Measurements from ENCODE around the gene PRDM16.

PRDM16 gene

GRCh38 chr1:3429766-3430165 lies 360.8 kb downstream of the PRDM16 start:
- no peak for DNase-seq

GRCh38 chr1:3430406-3430805 lies 361.4 kb downstream of the PRDM16 start:
- no peak for DNase-seq

GRCh38 chr1:3430820-3431219 lies 361.8 kb downstream of the PRDM16 start:
- DNase-seq = no peak

DNA sequence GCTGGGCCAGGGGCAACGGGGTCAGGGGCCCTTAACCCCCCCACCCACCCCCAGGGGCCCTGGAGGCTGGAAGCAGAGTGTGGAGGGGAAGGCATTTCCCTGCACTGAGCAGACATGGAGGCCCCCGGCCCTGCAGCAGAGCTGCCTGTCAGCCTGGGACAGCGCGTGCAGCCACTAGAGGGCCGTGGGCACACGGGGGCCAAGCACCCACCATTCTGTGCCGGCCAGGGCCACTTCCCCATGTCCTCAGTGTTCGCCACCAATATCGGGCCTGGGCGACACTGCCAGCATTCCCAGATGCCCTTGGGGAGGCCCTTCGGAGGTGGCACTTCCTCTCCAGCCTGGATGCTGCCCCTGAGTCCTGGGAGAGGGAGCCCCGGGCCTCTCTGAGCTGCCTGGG lies 362.3 kb downstream of the PRDM16 start:
- DNase-seq = no peak

- no peak for DNase-seq
Measured at GRCh38 chr1:3431686-3432085, 362.7 kb downstream of the PRDM16 start.

DNA sequence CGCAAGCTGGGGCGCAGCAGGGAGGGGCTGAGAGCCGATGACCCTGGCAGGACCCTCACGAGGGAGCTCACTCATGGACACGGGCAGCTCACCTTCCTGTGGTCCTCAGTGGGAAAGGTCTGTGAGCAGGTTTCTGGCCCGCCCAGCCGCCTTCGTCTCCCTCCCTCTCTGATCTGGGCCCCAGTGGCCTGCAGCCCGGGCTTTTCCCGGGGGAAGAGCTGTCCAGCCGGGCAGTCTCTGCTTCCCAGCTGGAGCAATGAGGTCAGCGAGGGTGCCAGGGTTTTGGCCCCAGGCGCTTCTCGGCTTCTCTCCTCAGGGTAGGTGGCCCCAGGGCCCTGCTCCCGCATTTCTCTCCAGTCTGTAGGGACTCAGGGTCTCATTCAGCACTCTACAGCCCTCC lies 363.3 kb downstream of the PRDM16 start:
- DNase-seq = no peak

DNA sequence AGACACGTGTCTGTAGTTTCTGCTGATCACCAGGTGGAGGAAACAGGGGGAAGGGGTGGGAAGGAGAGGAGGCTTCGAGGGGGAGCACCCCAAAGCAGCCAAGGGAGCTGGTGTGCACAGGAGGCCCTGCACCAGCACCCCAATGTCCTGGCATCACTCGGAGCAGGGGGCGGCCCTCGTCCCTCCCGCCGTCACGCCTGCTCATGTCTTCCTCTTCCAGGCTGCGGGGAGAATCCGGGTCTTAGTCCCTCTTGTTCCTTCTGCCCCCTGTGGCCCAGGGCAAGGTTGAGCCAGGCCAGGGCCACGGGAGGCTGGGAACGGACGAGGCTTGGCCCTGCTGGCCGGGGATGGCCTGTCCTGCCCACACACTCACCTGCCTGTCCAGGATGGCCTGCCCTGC lies 364.1 kb downstream of the PRDM16 start:
- no peak for DNase-seq

GRCh38 chr1:3433596-3434320 lies 364.8 kb downstream of the PRDM16 start:
- no peak for DNase-seq

DNA sequence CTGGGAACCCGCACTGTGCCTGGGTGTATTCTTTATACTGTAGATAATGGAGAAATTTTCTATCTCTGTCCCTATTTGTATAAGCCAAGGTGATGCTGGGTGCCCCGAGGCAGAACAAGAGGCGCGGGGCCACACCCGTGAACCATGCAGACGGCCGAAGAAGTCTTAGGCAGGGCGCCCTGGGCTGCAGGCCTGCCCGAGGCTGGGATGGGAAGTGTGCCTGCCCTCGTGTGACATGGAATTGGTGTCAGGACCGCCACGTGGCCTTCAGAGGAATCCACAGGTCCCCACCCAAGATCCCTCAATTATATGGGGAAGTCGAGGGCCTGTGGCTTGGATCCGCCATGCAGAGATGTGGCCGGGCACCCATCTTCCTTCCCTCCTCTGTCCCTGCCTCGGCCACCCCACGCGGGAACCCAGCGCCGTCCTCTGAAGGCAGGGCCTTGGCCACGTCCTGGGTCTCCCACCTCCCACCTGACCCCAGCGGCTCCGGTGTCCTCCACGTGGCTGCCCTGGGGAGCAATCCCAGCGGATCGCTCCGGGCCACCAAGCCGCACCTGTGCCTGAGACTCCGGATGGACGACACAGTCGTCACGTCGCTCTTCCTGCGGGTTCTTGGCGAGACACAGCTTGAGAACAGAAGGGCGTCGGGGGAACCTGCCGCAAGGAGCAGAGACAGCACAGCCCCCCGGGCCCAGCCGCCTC lies 365.6 kb downstream of the PRDM16 start:
- no peak for DNase-seq

GRCh38 chr1:3435666-3436065 lies 366.7 kb downstream of the PRDM16 start:
- DNase-seq = no peak

GRCh38 chr1:3436451-3436850 lies 367.4 kb downstream of the PRDM16 start:
- no peak for DNase-seq

GRCh38 chr1:3436901-3437300 lies 367.9 kb downstream of the PRDM16 start:
- no peak for DNase-seq

DNA sequence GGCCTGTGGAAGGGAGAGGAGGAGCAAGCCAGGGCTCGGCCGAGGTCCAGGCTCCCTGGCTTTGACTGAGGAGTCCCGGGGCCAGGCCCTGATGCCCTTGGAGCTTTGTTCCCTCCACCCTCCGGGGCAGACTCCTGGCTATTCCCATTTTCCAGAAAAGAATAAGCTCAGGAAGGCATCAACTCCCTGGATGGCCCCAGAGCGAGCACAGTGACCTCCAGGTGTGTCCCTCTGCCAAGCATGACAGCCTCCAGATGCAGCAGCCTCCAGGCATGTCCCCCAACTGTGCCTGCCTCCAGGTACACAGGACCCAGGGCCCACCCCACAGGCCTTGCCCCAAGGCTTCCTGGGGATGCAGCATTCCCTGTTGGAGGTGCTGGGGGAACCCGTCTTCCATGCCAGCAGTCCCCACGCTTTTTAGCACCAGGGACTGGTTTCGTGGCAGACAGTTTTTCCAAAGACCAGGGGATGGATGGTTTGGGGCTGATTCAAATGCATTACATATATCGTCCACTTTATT lies 369.7 kb downstream of the PRDM16 start:
- no peak for DNase-seq

GRCh38 chr1:3439346-3440299 lies 370.6 kb downstream of the PRDM16 start:
- DNase-seq = no peak

DNA sequence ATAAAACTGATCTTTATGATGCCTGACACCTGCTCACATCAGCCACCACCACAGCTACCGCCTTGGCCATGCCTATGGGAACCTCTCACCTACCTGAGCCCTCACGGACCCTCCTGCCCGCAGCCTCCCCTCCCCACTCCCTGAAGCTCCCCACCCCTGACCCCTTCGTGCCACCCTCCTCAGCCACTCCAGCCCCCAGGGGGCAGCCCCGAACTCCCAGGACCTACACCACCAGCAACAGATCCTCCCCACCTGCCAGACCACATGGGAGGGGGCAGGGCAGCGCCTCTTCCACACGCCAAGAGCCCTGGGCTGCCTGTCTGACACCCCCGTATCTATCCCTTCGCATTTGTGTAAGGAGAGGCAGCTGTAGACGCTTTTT lies 371.3 kb downstream of the PRDM16 start:
- DNase-seq = no peak

DNA sequence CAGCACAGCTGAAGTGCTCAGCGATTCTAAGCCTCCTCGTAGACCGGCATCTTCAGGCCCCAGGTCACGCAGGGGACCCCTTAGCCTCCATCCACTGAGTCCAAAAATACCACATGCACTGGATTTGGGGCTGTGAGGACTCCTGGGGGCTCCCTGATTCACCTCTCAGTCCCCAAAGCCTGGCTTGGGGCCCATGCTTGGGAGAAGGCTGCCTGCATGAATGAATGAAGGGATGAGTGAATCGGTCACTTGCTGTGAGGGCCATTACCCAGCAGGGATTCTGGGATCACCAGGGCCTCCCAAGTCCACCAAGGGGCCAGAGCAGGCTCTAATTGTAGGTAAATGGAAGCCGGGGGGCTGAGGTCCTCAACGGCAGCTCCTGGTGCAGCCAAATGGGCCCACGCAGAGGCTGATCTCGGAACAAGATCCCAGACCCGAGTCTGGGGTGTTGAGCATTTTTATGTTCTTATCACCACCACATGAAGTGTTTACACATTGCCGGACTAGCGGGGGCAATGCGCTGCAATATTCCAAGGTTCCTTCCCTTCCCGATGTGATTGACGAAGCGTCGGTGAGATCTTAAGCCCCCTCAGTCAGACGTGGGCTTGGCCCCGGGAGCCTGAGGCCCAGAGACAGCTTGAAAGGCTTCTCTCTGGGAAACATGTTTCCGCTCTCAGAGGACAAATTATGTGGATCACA lies 371.9 kb downstream of the PRDM16 start:
- DNase-seq = no peak

DNA sequence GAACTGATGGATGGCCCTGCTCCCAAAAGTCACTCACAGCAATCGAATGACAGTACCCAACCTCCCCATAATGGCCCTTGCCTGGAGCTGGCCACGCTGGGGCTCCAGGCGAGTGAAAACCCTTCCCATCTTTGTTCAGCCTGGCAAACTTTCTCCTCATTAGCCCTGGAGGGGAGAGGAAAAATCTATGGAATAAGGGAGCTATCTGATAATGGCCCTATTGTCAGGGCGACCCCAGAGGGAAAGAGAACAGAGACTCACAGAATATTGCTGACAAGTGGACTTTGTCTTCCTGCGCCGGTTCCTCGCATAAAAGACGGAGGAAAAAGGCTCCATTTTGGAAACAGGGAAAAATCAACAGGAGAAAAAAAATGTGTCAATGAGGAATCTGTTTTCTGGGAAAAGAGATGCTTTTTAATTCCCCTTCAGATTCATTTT lies 372.4 kb downstream of the PRDM16 start:
- DNase-seq = no peak

DNA sequence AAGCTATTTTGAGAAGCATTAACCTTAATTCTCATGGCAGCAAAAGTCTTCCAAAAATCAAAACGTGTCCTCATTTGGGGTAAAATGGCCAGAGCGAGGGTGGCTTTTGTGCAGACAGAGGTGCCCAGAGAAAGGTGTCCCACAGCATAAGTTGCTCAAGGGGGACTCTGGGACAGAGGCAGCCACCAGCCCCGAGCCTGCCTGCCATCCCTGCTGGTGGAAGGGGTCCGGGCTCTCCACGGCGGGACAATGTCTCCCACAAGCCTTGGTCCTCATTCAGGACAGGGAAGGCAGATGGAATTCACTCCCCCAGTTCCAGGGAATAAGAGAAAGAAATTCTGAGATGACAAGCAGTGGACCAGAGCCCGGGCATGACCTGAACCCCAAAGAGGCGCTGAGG lies 372.9 kb downstream of the PRDM16 start:
- no peak for DNase-seq

GRCh38 chr1:3442331-3442730 lies 373.3 kb downstream of the PRDM16 start:
- DNase-seq = no peak

GRCh38 chr1:3442901-3443300 lies 373.9 kb downstream of the PRDM16 start:
- DNase-seq = no peak

- DNase-seq = no peak
Measured at GRCh38 chr1:3443807-3444206, 374.8 kb downstream of the PRDM16 start.

DNA sequence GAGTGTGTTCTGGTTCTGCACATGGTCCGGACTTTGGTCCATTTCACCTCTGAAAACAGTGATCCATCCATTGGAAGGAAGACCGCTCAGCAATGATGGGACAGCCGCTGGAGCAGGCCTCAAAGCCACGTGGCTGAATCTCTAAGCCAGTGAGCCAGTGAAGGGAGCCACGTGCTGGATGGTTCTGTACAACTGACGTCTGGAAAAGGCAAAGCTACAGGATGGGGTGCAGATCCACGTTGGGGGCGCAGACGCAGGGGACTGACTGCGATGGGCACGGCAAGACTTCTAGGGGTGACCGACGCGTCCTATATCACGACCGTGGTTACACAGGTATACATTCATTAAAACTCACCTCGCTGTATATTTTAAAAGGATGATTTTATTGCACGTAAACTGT lies 375.3 kb downstream of the PRDM16 start:
- no peak for DNase-seq

- no peak for DNase-seq
Measured at GRCh38 chr1:3444736-3445135, 375.7 kb downstream of the PRDM16 start.
